CD4-positive, alpha-beta T cell (primary cell): ENCODE measurements around the gene DDX18. TPM values are rescaled to one million over a fixed set of nuclear protein-coding genes. Genes with fewer than 3 reads are reported as not detected.

Experiments
- ATAC-seq: fragments of 200-7000 bp; cut with Tn5 transposase; one replicate; pipeline ENCODE4 v1.10.0; 2022; ENCODE audit warnings: mild to moderate bottlenecking; ENCODE audit not compliant: poor library complexity
- CTCF ChIA-PET: fragments of 350-600 bp; sonication (Branson Sonifier 250); formaldehyde crosslinking; loops from one replicate; lab custom pipeline; 2021; ENCODE audit warnings: antibody characterized with exemption, inconsistent platforms; lab: Charles Lee
- POLR2A ChIA-PET: fragments of 350-600 bp; sonication (Branson Sonifier 250); formaldehyde crosslinking; loops from one replicate; lab custom pipeline; 2021; ENCODE audit warnings: antibody characterized with exemption, inconsistent platforms; lab: Charles Lee
- DNase-seq, 14 experiments: peaks; one replicate each; pipeline ENCODE4 v3.0.0-alpha.2; 2013 to 2020; ENCODE audit warnings: mixed read lengths in 2 of 14
- H3K27ac ChIP-seq, 2 donors: one replicate each; pipeline versions ENCODE4 v1.5.1 to v1.7.0; 2013; ENCODE audit warnings: low read length in 2 of 2, low read depth in 1 of 2, mild to moderate bottlenecking in 1 of 2
- H3K27me3 ChIP-seq, 2 experiments: 1 replicate in 1 of 2; 2 replicates in 1 of 2; pipeline versions ENCODE4 v1.6.1 to v1.7.0; 2013; ENCODE audit warnings: low read length in 2 of 2, control low read depth in 1 of 2, mild to moderate bottlenecking in 1 of 2, moderate library complexity in 1 of 2; ENCODE audit not compliant: insufficient read depth in 2 of 2, control insufficient read depth in 1 of 2
- H3K36me3 ChIP-seq: one replicate; pipeline ENCODE4 v1.6.1; 2013; ENCODE audit warnings: low read length, control low read depth; ENCODE audit not compliant: insufficient read depth
- H3K4me1 ChIP-seq: one replicate; pipeline ENCODE4 v1.6.1; 2013; ENCODE audit warnings: low read length, control low read depth; ENCODE audit not compliant: insufficient read depth
- H3K4me3 ChIP-seq: one replicate; pipeline ENCODE4 v1.5.1; 2013; ENCODE audit warnings: mild to moderate bottlenecking, low read length, moderate library complexity
- H3K9me3 ChIP-seq, 2 experiments: 1 replicate in 1 of 2; 2 replicates in 1 of 2; pipeline versions ENCODE4 v1.6.1 to v1.7.0; 2013; ENCODE audit warnings: low read length in 2 of 2, mild to moderate bottlenecking in 2 of 2, control low read depth in 1 of 2, moderate library complexity in 1 of 2; ENCODE audit not compliant: control insufficient read depth in 1 of 2, insufficient read depth in 1 of 2
- H3K27ac Mint-ChIP-seq: one replicate; pipeline ENCODE4 v1.8.0; 2020; ENCODE audit warnings: mixed read lengths
- H3K27me3 Mint-ChIP-seq: one replicate; pipeline ENCODE4 v1.8.0; 2021; ENCODE audit warnings: mixed read lengths
- H3K36me3 Mint-ChIP-seq: one replicate; pipeline ENCODE4 v1.8.0; 2021; ENCODE audit warnings: low read depth, mixed read lengths
- H3K4me1 Mint-ChIP-seq: one replicate; pipeline ENCODE4 v1.8.0; 2021; ENCODE audit warnings: low read depth, mixed read lengths
- H3K4me3 Mint-ChIP-seq: one replicate; pipeline ENCODE4 v1.8.0; 2020; ENCODE audit warnings: mild to moderate bottlenecking, mixed read lengths
- H3K9me3 Mint-ChIP-seq: one replicate; pipeline ENCODE4 v1.8.0; 2020; ENCODE audit warnings: mixed read lengths
- CTCF ChIP-seq: fragments of 200-600 bp; IDR thresholded peaks from one replicate; pipeline ENCODE4 v1.8.0; 2022; ENCODE audit warnings: antibody characterized with exemption, mild to moderate bottlenecking
- intact Hi-C, 2 experiments: fragments of 100-400 bp; cut with DNase I in 1 of 2; cut with micrococcal nuclease in 1 of 2; formaldehyde crosslinking; loops; one replicate each; pipeline versions ENCODE4 v1.15.1 to v1.9.0; 2023 to 2025; cut with DNase I, micrococcal nuclease
- total RNA-seq, 174 experiments: library from RNA in 2 of 174; stranded (reverse) in 2 of 174; gene quantifications; one replicate each; pipeline ENCODE4 v1.2.3 and lab custom pipeline; 2021 to 2026

Gene DDX18
- total RNA-seq, 2 experiments from 2014 or later, result 172 to 177 TPM

GRCh38 chr2:117850015-117850414 is 35.5 kb downstream of the DDX18 start:
- Mint-ChIP-seq H3K4me1 (no peaks in the 10 kb centered on the region), H3K9me3 (no peaks in the 10 kb centered on the region), H3K4me3 (no peak overlapping the region), H3K36me3 (no peaks in the 10 kb centered on the region), H3K27ac (no peak overlapping the region), H3K27me3 (peaks cover 69% of the 10 kb centered on the region)
- ChIA-PET CTCF (no interaction called here), POLR2A (no interaction called here)
- no peaks in the 10 kb centered on the region for H3K4me1 ChIP-seq
- H3K4me3 ChIP-seq, result no peak overlapping the region
- DNase-seq, result no peak
- no peak overlapping the region for H3K27ac ChIP-seq
- intact Hi-C loops, result no loop called here
- no peak for ATAC-seq
- H3K9me3 ChIP-seq, result no peaks in the 10 kb centered on the region
- no peak for TF ChIP-seq CTCF
- H3K27me3 ChIP-seq, result peaks cover 17 to 23% of the 10 kb centered on the region in 2 experiments
- no peaks in the 10 kb centered on the region for H3K36me3 ChIP-seq

- H3K36me3 ChIP-seq, result no peaks in the 10 kb centered on the region
- DNase-seq (no peak), ATAC-seq (no peak)
- TF ChIP-seq CTCF, result no peak
- no peaks in the 10 kb centered on the region for H3K9me3 Mint-ChIP-seq
- ChIA-PET POLR2A (no interaction called here), CTCF (interaction anchor here (0.6 kb wide), 1 partner anchor 339 kb away, joined by 3 read pairs; no protein-coding TSS in a partner anchor)
- no peaks in the 10 kb centered on the region for H3K9me3 ChIP-seq
- H3K27ac Mint-ChIP-seq, result no peak overlapping the region
- no peak overlapping the region for H3K4me3 Mint-ChIP-seq
- intact Hi-C loops, result no loop called here
- H3K27ac ChIP-seq, result no peak overlapping the region
- H3K4me1 ChIP-seq, result no peaks in the 10 kb centered on the region
- H3K36me3 Mint-ChIP-seq, result no peaks in the 10 kb centered on the region
- no peak overlapping the region for H3K4me3 ChIP-seq
- peaks cover 17 to 26% of the 10 kb centered on the region in 2 experiments for H3K27me3 ChIP-seq
- H3K27me3 Mint-ChIP-seq, result peaks cover 69% of the 10 kb centered on the region
- H3K4me1 Mint-ChIP-seq, result no peaks in the 10 kb centered on the region
Observed at GRCh38 chr2:117850461-117850860, 36.0 kb downstream of the DDX18 start.

- no peak for ATAC-seq
Observed at GRCh38 chr2:117851969-117852368, 37.5 kb downstream of the DDX18 start.

More at GRCh38 chr2:117851969-117852368, 37.5 kb downstream of the DDX18 start:
- POLR2A ChIA-PET, result no interaction called here
- TF ChIP-seq CTCF, result no peak
- H3K36me3 Mint-ChIP-seq, result no peaks in the 10 kb centered on the region
- no peak overlapping the region for H3K4me3 Mint-ChIP-seq
- peaks cover 79% of the 10 kb centered on the region for H3K27me3 Mint-ChIP-seq
- H3K9me3 ChIP-seq, result no peaks in the 10 kb centered on the region
- CTCF ChIA-PET, result no interaction called here
- no peaks in the 10 kb centered on the region for H3K9me3 Mint-ChIP-seq
- H3K4me3 ChIP-seq, result no peak overlapping the region
- no peaks in the 10 kb centered on the region for H3K4me1 ChIP-seq
- no peak overlapping the region for H3K27ac Mint-ChIP-seq
- no peaks in the 10 kb centered on the region for H3K36me3 ChIP-seq
- H3K27me3 ChIP-seq, result peaks cover 17 to 26% of the 10 kb centered on the region in 2 experiments
- H3K27ac ChIP-seq, result no peak overlapping the region
- H3K4me1 Mint-ChIP-seq, result no peaks in the 10 kb centered on the region
- DNase-seq, result no peak
- intact Hi-C loops, result no loop called here
